HG03196 (cell line): ENCODE data around the gene BMI1.
A peak's percentile ranks its signal among the peaks of the same experiment; 100 is the strongest.
"Not testable (repeated sequence)": the region's sequence is repeated elsewhere in the genome, so short reads cannot be mapped to it uniquely, and the experiment has no call there.

Source experiments
- ATAC-seq: cut with Tn5 transposase; IDR thresholded peaks from one replicate; pipeline ENCODE4 v1.9.1; 2021; ENCODE audit not compliant: unreplicated experiment

The BMI1 gene

GRCh38 chr10:22320591-22321155 is at the start of gene BMI1:
Gene BMI1, plus strand, starts transcription at chr10:22321099. Its CDS starts 5,351 bp downstream, at chr10:22326450.
- ATAC-seq: no peak

- no peak for ATAC-seq
Measured at GRCh38 chr10:22271786-22272185, 49.1 kb upstream of the BMI1 start.

- ATAC-seq: no peak
Measured at GRCh38 chr10:22278441-22278782, 42.5 kb upstream of the BMI1 start.

- no peak for ATAC-seq
Measured at GRCh38 chr10:22280078-22280477, 40.8 kb upstream of the BMI1 start.

GRCh38 chr10:22285130-22285529 is 35.8 kb upstream of the BMI1 start:
- ATAC-seq: no peak

GRCh38 chr10:22293747-22294404 is 27.0 kb upstream of the BMI1 start:
- ATAC-seq: no peak

GRCh38 chr10:22294694-22295093 is 26.2 kb upstream of the BMI1 start:
- ATAC-seq: no peak

GRCh38 chr10:22301193-22301592 is 19.7 kb upstream of the BMI1 start:
- ATAC-seq: no peak

GRCh38 chr10:22303461-22303860 is 17.4 kb upstream of the BMI1 start:
- no peak for ATAC-seq

GRCh38 chr10:22305721-22306120 is 15.2 kb upstream of the BMI1 start:
- no peak for ATAC-seq

- peak; percentile 98 for ATAC-seq
Measured at GRCh38 chr10:22308390-22308789, 12.5 kb upstream of the BMI1 start.

GRCh38 chr10:22309180-22310000 is 11.5 kb upstream of the BMI1 start:
- ATAC-seq: no peak

- not testable (repeated sequence) for ATAC-seq
Measured at GRCh38 chr10:22310012-22310411, 10.9 kb upstream of the BMI1 start.

GRCh38 chr10:22310928-22311327 is 10.0 kb upstream of the BMI1 start:
- no peak for ATAC-seq

GRCh38 chr10:22314852-22315251 is 6.0 kb upstream of the BMI1 start:
- no peak for ATAC-seq

GRCh38 chr10:22315455-22316285 is 5.2 kb upstream of the BMI1 start:
- ATAC-seq: peak; percentile 20

GRCh38 chr10:22316286-22317075 is 4.4 kb upstream of the BMI1 start, which contains the start of gene COMMD3:
Gene COMMD3, plus strand, starts transcription at chr10:22316388. Its CDS starts 30 bp downstream, at chr10:22316418.
- ATAC-seq: peak; percentile 65

GRCh38 chr10:22317076-22317370 is 3.9 kb upstream of the BMI1 start:
- peak; percentile 29 for ATAC-seq

- ATAC-seq: no peak
Measured at GRCh38 chr10:22317771-22318565, 2.9 kb upstream of the BMI1 start.

- ATAC-seq: no peak
Measured at GRCh38 chr10:22318772-22319171, 2.1 kb upstream of the BMI1 start.
